HG03103 (cell line): ENCODE results near the gene MKRN3.

Experiments
- ATAC-seq: cut with Tn5 transposase; IDR thresholded peaks from one replicate; pipeline ENCODE4 v1.9.1; 2021; ENCODE audit warnings: low read depth; ENCODE audit not compliant: unreplicated experiment

The MKRN3 gene

GRCh38 chr15:23565395-23566070, at the start of gene MKRN3:
Gene MKRN3, plus strand, starts transcription at chr15:23565674. Its CDS starts 109 bp downstream, at chr15:23565783.
- peak; percentile 50 for ATAC-seq

DNA sequence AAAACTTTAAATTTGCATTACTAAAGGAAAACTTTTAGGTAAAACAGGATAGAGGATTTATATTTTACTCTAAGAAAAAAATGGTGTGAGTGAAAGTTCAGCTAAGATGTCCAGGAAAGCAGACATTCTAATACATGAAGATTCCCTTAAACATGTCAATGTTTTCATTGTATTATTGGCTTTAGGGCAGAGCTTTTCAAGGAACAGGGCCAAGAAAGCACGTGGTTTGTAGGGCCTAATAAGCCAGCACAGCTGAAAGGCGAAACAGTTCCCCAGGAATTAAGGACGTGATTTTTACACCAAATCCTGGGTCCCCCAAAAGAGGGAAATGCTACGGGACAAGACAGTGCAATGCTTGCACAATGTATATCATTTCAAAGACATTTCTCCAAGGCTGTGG, 48.6 kb upstream of the MKRN3 start:
- no peak for ATAC-seq

GRCh38 chr15:23518104-23518503, 47.4 kb upstream of the MKRN3 start:
- ATAC-seq = no peak

DNA sequence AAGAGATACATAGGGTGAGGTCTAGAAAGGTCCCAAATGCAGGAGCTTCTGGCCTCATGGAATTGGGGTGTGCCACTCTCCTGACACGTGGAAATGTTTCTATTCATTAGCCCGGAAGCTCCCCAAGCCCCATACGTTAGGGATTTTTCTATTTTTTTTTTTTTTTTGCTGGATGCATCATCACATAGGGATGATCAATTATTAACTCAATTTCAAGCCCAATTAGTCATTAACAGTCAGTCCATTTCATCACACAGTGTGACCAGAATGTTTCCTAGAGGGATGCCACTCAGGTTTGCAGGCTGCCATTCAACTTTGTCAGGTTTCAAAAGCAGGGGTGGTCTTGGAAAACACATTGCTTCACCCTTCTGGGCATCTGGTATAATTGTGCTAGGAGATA, 40.7 kb upstream of the MKRN3 start:
- no peak for ATAC-seq

DNA sequence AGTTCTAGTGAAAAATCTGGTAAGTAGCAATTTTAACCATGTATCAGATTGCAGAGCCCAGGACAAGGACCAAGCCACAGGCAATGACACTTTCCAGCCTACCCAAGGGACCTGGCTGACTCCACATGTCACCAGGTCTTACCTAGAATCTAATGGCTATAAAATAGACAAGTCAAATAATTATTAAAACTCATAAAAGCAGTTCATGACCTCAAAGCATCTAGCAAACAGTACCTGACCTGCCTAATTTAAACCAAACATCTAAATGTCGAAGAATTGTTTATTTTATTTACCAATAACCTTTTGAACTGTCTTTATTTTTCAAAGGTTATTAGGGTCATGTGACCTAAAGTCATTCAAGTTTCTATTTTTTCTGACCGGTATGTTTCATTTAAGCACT, 35.6 kb upstream of the MKRN3 start:
- ATAC-seq = no peak

GRCh38 chr15:23532024-23532423, 33.5 kb upstream of the MKRN3 start:
- no peak for ATAC-seq

DNA sequence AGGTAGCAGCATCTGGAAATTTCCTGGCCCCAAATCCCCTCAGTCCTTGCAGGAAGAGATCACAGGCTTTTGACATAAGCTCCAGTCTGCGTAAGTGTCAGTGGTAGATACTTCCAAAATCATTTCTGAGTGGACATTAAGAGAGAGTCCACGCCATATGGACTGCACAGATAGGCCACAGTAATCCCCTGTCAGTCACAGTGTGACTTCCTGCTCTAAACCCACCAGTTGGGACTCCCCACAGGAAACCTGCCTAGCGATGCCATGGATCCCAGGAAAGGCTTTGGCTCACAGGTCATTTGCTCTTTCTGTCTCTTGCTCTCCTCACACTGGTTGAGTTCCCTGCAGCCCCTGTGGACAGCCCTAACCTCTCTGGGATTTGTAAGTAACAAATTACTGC, 28.8 kb upstream of the MKRN3 start:
- ATAC-seq = no peak

- no peak for ATAC-seq
Observed at GRCh38 chr15:23538648-23539047, 26.8 kb upstream of the MKRN3 start.

- no peak for ATAC-seq
Observed at GRCh38 chr15:23539892-23540291, 25.6 kb upstream of the MKRN3 start.

DNA sequence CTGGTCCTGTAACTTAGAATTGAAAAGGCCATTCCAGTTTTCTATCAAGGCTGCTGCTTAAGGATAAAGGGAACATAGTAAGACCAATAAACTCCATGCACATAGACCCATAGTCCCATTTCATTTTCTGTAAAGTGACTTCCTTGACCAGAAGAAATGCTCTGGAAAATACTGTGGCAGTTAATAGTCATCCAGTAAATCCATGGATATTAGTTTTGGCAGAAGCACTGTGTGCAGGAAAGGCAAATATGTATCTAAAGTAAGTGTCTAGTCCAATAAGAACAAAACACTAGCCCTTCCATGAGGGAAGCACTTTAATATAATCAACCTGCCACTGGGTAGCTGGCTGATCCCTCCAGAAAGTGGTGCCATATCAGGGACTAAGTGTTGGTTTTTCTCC, 19.3 kb upstream of the MKRN3 start:
- no peak for ATAC-seq

DNA sequence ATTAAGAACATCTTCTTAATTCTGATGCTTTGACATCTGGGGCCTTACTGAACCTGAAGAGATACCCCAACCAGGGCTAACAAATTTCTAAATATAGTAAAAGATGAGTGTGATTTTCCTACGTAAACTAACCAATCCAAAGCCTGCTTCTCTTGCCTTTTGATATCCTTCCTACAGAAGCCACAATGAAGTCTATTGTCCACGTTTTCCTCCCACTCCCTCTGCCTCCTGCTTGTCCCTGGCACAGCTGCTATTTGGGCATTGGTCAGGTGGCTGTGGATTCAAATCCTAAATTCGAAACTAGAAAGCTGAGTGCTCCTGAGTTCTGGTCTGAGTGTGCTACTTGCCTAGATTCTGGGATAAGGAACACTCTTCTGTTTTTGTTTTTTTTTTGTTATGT, 17.4 kb upstream of the MKRN3 start:
- no peak for ATAC-seq

- ATAC-seq = no peak
Observed at GRCh38 chr15:23561914-23562313, 3.6 kb upstream of the MKRN3 start.

DNA sequence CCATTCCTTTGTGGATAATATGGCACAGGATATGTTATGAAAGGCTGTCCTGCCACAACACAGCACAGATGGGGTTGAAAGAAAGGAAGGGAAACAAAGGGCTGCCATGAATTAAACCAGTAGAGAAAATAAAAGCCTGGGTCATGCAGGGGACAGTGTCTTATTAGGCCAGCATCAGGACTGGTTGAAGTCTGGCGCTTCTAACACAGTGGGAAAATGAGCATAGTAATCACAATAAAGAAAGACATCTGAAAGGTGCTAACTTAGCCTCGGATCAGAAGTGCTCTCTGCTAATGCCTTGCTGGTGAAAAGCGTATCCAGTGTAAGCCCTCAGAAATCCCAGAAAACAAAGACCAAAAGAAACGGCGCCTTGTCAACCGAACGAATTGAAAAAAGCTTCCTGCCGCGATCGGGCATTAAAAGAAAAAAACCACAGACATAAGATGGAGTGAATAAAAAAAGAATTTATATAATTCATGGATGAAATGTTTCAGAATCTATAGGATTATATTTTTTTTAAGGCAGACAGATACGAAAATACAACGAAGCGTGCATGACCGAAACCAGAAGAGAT, 566 bp upstream of the MKRN3 start:
- no peak for ATAC-seq

DNA sequence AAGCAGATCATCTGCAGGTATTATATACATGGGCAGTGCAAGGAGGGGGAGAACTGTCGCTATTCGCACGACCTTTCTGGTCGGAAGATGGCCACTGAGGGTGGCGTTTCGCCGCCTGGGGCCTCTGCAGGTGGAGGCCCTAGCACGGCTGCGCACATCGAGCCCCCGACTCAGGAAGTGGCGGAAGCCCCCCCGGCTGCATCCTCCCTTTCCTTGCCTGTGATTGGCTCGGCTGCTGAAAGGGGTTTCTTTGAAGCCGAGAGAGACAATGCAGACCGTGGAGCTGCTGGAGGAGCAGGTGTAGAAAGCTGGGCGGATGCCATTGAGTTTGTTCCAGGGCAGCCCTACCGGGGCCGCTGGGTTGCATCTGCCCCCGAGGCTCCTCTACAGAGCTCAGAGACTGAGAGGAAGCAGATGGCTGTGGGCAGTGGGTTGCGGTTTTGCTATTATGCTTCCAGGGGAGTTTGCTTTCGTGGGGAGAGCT, 639 bp downstream of the MKRN3 start:
- ATAC-seq = peak; percentile 39

DNA sequence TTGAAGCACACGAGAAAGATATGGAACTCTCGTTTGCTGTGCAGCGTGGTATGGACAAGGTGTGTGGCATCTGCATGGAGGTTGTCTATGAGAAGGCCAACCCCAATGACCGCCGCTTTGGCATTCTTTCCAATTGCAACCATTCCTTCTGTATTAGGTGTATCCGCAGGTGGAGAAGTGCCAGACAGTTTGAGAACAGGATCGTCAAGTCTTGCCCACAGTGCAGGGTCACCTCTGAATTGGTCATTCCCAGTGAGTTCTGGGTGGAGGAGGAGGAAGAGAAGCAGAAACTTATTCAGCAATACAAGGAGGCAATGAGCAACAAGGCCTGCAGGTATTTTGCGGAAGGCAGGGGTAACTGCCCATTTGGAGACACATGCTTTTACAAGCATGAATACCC, 1.2 kb downstream of the MKRN3 start:
- ATAC-seq = no peak

- ATAC-seq = no peak
Observed at GRCh38 chr15:23567921-23568320, 2.4 kb downstream of the MKRN3 start.

- ATAC-seq = no peak
Observed at GRCh38 chr15:23569151-23569925, 3.9 kb downstream of the MKRN3 start.

GRCh38 chr15:23570486-23570885, 5.0 kb downstream of the MKRN3 start:
- ATAC-seq = no peak

- ATAC-seq = no peak
Observed at GRCh38 chr15:23572844-23573243, 7.4 kb downstream of the MKRN3 start.

DNA sequence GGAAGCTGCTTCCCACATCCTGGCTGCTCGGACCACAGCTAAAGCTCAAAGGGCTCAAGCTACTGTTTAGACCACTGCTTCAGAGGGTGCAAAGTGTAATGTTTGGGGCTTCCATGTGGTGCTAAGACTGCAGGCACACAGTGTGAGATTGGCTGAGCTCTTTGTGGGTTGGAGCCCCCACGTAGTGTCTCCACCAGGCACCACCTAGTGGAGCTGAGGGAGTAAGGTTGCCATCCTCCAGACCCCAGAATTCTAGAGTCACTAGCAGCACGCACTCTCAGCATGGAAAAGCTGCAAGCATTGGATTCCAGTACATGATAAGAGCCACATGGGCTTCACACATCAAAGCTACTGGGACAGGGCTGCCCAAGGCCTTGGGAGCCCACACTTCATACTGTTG, 9.3 kb downstream of the MKRN3 start:
- no peak for ATAC-seq

GRCh38 chr15:23576061-23576460, 10.6 kb downstream of the MKRN3 start:
- ATAC-seq = no peak
